SKM-1 (cell line): ENCODE results near the gene ATIC.
"Not testable (repeated sequence)": the region's sequence is repeated elsewhere in the genome, so short reads cannot be mapped to it uniquely, and the experiment has no call there.

Source experiments
- DNase-seq: peaks from one replicate; lab custom pipeline; 2025; ENCODE audit not compliant: unreplicated experiment; lab: John Stamatoyannopoulos, UW

ATIC gene

DNA sequence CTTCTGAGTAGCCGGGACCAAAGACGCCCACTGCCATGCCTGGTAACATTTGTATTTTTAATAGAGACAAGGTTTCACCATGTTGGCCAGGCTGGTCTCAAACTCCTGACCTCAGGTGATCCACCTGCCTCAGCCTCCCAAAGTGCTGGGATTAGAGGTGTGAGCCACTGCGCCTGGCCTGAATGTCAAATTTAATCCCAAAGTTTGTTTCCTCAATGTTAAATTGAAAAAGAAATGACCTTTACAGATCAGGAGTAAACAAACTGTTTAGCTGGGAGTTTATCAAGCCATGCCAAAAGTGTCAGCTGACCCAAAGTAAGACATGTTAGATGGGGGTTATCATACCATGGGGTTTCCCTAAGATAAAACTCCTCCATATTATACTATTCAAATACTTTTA is 48.2 kb downstream of the ATIC start:
- DNase-seq: not testable (repeated sequence)

DNA sequence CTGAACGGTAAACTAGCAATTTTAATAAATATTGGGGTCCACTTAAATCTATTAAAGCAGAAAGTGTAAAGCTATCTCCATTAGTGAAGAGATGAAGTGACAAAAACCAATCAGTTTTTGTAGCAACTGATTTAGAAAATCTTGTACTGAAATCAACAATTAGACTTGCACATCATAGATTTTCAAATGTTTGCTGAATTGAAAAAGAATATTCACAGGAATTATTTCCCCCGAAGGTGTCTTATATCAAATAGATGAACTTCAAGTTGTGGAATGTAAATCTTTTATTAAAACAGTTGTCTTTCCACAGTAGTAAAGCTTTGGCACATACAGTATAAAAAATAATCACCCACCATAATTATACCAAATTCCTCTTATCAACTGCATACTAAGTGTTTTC is 48.7 kb downstream of the ATIC start:
- no peak for DNase-seq

DNA sequence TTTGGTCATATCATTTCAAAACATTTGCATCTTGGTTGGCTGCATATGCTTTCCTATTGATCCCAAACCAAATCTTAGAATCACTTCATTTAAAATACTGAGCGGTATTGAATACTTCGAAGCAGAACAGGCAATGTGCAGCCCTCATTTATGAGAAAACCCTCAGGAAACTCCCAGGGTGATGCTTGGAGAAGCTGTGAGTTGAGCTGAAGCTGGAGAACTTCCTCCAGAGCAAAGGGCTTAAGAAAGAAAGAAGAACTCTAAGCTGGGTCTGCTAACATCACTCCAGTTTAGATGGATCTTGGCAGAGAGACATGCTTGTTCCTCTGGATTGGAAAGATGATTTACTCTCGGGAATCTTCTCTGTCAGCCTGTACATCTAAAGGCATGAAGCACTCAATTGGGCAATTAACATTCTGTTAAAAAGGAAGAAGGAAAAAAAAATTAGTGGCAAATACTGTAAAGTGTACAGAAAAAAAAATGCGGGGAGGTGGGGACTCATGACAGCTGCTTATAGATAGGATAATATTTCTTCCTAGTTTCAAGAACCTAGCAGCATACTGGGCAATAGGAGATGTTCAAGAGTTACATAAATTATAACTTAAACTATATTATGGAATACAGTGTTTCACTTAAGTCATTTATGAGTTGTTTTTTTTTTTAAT is 49.5 kb downstream of the ATIC start:
- DNase-seq: no peak

DNA sequence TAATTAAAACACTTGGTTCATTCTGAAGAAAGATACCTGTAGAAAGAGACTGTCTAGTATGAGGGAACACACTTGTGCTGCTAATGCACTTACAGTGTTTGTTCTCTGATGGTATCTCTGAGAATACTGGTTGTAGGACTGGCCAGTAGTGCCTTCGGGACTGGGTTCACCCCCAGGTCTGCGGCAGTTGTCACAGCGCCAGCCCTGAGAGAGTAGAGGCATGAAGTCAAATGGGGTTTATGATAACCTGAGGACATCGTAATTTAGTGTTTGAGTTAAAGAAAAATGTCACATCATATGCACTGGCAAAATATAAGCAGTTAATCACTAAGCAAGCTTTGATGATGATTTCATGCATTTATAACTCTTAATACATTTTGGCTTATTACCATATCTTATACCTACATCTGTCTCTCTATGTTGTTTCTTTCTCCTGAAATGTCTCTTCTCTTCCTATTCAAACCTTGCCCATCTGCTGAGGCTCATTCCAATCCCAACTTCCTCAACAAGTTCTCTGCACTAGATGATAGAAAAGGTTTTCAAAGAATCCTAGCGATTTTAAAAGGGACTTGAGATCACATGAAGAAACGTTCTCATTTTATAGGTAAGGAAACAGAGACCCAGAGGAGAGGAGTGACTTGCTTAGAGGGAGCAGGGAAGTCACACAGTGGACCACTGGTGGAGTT is 50.2 kb downstream of the ATIC start:
- no peak for DNase-seq

DNA sequence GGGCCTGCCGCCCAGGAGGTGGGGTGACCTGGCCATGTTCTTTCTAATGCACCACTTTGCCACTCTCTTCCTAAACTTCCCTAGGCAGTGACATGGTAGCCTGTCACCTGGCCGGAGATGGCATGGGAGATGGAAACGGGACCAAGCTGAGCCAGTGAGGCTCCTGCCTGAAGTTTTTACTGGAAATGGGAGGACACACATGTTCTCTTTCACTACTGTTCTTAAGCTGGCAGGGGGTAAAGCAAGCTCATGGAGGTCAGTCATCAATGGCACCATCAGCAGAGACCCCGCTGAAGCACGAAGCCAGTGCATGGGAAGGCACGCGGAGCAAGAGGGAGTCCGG is 50.7 kb downstream of the ATIC start:
- no peak for DNase-seq

DNA sequence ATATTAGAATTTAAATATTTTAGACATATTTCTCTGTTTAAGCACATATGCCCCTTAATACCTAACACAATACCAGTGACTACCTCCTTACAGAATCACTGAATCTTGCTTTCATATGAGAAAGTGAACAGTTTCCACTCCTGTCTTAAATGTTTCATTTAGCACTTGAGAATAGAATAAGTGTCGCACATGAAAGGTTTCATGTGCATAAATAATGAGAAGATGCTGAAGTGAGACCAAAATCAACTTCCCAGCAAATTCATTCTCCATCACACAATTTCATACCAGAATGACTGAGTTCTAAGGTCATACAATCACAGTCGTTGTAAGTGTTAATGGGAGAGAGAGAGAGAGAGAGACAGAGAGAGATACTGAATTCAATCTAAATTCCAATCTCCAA is 51.2 kb downstream of the ATIC start:
- no peak for DNase-seq

DNA sequence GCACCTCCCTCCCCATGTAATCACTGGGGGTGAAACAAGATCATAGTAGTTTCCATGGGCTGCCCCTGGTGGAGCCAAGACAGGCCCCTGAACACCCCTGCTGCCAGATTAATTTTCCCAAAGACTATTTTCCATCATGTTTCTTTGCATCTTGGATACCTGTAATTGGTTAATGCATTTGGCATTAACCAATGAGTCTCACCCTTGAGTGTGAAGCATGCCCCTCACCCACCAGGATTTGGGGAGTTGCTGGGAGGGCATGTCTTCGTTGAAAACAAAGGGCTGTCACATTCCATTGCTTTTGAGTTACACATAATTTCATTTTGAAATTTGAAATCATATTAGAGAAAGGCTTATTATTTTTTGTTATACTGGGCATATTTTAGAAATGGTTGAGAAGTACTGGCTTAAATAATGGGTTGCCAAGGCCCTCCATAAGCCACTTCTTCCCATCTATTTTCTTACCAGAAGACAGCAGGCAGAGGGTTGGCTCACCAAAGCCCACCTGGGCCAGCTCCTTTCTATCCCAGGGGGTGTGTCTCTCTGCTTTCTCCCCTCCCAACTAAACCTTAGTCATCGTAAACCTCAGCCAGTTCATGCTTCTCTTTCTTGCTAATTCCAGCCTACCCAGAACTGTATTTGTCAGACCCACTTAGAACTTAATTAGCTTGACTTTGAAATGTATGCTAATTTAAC is 51.8 kb downstream of the ATIC start:
- no peak for DNase-seq

DNA sequence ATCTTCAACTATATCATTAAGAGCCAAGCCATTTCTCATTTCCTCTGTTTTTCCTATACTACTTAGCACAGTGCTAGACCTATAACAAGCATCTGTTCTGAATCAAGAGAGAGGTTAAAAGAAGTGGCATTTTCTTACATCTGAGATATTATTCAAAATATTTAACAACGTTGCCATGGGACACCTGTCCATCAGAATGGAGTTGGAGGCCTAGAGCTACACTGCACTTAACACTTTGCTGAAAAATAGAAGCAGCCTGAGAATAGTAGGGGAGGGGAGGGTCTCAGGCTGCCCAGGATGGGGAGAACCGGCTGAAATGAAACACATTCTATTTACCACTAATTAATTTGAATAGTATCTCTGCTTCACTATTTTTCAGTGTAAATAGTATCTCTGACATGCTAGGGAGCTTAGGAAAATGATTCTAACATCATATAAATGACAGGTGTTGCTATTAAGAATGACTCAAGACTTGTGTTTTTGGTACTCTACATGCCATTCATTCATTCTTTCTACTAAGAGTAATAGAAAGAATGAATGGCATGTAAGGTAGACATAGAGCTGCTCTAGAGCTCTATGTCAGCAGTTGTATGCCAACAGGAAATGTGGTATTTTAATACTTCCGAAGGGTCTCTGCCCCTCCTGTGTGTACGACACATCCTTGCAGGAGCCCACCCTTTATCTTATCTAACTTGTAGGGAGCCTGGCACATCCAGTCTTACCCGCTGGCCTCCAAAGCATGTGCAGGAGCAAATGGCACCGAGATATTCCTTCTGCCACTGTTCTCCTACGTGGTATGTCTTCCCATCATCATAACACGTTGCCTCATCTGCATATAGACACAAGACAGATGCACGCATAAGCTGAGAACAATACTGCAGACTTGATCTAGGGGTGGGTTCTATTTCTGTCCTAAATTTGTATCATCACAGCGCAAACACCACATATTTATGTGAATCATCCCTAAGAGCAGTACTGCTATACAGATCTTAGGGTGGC is 52.6 kb downstream of the ATIC start:
- no peak for DNase-seq

DNA sequence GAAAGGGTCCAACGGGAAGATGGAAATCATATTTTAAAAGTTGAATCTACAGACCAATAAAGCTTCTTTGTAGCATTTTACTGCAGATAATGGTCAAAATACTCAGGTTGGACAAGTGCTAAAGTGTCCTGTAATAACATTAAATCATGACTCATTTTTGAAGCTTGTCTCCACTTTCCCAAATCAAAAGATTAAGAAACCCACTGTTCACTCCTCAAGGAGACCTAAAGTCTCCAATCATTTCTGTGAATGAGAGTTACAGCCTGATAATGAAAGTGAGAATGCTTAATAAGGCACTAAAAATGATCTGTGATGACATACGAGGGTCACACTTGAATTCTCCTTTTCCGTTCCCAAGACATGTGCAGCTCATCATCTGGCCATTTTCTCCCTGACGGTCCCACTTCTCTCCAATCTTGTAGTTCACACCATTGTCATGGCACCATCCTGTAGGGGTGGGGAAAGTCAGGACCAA is 53.4 kb downstream of the ATIC start:
- DNase-seq: no peak

DNA sequence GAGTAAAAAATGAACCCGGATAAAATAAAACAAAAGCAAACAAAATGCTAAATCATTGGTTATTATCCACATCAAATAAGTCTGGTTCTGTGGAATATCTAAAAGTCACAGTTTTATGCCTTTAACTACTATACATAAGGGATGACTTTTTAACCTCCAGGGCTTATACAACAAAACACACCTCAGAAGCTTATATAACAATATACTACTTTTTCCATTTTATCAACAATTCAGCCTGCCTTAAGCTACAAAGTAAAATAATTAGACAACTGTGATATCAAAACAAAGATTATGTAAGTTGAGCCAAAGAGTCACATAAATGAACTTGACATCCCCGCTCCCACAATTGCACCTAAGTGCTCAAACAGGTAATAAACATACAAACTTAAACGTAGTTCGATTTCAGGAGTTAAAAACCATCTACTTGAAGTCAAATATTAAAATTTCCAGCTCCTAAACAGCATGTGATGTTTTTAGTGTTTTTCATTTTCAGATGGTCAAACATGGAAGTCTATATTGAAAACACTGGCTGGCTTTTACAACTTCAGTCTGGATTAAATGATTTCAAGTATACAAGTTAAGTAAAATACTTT is 54.7 kb downstream of the ATIC start:
- DNase-seq: no peak

DNA sequence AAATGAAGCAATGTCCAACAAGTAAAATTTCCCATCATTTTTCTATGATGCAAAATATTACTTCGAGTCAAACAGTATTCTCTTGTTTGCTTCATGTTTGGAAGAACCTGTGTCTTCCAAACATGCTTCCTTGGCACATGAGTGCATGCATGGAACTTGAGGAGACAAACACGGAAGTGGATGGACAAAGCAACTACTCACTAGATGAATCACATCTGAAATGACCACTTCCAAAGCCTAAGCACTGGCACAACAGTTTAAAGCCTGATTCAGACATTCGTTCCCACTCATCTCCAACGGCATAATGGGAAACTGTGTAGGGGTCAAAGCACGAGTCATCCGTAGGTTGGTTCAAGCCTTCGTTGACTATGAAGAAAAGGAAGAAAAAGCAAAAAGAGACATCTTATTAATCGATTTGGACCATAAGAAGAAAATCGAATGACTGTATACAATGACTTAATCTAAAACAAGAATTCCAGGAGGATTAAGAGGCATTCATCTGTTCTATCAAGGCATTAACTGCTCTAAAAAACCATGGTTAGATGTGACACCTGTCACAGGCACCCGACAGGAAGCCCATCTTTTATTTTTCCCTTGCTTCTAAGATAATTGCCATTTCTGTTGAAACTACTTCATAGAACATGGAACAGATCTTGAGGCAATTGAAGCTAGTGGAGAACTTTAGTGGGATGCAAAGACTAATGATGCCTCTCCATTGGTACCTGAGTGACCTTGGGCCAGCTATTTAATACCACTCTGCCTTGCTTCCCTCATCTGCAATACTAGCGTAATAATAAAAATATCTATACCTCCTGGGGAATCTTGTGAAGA is 56.0 kb downstream of the ATIC start:
- no peak for DNase-seq

DNA sequence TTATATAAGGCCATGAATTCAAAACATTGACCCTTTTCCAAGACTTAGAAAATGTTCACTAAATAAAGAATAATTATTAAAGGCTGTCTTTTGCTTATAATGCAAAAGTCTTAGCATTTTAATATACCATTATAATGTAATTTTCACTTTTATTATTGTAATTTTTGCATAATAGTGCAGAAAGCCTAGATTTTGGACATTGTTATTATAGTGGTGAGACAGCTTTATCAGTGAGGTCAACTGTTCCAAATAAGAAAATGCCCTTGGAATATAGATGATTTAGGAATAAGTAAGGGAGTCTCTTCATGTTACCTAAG is 56.6 kb downstream of the ATIC start:
- DNase-seq: no peak

DNA sequence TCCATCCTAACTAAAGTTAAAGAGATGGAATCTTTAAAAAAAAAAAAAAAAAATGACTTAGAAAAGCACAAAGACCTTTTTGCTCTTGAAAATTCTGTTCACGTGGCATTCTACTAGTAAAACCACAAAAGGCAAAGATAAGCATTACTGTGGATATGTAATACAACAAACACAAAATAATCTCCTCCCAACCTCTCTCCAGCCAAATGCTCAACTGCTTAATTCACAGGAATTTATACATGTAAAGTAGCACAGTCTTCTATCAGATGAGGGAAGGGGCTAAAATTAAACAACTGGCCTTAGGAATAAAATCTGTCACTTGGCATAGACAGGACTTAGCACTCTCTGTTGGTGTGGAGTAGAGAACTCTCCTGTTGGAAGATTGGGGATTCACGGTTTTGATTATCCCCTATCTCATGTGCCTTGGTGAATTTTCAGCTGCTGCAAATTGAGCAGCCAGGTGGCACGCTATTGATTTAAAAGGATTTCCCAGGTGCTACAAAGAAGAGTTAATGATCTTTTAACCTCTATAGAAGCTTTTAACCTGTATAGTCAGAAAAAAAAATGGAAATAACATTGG is 57.4 kb downstream of the ATIC start:
- no peak for DNase-seq

DNA sequence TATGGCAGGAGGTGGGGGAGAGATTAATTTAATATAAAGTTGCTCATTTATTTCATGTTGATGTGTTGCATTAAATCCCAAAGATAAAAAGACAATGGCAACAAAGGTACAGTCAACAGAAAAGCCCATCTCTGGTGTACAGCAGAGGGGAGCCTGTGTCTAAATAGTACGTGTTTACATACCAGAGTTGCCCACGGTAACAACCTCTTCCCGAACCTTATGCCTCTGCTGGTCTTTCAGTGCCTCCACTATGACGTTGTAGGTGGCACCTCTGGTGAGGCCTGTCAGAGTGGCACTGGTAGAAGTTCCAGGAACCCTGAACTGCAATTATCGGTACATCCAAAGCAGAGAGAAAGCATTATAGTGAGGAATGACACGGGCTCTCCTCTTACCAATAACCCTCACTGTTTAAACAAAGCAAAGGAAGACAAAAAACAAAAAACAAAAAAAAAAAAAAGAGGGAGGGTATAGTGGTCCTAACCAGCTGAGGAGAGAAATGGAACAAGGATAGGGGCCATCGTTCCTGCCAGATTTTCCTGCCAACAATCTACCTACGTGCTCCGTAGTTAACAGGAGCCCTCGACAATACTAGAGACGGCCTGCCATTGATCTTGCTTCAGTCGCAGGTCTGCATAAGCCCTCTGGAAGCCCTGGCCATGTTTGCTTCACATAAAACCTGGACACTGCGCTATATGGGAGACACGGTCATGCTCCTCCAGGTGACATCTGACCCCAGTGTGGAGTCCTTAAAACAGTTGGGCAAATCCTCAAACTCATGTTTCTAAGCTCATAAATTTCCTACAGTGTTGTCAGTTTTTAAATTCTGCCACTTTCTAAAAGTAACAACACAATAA is 58.5 kb downstream of the ATIC start:
- no peak for DNase-seq

DNA sequence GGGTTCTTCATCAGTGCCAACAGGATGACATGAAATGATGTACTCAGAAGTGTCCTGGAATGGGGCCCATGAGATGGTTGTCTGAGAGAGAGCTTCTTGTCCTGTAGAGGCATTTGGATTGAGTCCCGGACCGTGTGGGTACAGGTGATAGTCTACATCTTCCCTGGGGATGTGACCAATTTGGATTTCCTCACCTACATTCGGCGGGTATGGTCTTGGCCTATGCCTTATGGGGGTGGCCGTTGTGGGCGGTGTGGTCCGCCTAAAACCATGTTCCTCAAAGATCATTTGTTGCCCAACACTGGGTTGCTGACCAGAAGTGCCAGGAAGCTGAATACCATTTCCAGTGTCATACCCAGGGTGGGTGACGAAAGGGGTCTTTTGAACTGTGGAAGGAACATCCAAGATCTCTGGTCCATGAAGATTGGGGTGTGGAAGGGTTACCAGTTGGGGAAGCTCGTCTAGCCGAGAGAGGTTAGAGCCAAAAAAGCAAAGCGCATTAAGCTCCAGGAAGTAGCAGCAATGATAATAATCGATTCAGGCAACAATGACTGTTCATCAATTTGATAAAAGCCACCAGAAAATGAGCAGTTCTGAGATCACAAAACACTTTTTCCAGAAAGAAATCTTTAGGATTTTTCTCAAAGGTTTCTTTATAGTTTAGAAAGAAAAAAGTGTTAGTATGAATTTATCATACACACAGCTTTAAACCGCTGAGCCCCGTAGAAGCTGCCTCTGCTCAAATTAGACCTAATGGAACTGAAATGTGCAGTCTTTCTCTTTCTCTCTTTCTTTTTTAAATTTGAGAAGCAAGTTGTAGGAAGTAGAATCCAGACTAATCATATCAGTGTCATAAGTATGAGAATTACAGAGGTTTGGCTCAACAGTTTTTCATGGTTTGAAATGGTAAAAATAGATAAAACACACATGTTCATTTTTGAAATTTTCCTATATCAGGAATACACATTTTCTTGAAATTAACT is 60.3 kb downstream of the ATIC start:
- no peak for DNase-seq

DNA sequence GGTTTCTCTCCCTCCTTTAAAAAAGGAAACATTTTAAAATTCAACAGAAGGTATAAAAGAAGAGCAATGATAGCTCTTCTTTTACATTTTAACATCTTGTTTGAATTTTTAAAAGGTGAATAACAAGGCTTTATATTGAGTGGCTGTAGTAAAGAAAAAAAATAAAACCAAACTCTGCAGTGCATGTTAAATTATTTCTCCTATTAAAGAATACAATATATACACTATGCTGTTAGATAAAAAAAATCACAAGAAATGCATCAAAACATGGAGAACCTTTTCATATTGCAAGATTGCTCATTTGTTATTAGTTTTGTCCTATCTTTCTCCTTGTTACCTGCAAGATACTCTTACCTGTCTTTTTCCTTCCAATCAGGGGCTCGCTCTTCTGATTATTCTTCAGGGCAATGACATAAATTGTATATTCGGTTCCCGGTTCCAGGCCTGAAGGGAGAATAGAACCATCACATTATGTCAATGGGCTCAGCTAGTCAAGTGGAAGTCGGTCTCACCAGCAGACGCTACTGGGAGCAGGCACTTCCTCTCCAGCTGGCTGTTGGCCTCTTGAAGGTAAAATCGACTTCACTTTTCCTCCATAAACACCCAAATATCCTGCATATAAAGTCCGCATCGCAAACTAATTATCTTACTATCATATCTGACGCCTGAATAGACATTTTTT is 61.2 kb downstream of the ATIC start:
- no peak for DNase-seq

DNA sequence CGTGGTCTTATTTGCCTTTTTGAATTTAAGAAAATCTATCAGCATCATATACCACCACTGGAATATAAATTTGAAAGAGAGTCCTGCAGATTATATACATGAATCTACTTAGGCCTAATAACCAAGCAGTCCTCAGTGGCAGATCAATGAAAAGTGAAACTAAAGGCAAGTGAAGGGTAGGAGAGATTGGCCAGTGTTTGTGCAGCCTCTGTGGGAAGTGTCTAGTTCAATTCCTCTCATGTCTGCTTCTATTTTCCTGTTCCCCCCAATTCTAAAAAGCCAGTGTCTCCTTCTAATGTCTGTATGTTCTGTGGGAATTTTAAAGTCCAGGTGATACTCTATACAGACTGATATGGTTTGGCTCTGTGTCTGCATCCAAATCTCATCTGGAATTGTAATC is 62.1 kb downstream of the ATIC start:
- no peak for DNase-seq
